ENCODE measurements around the gene ASB13. TPM values are rescaled to one million over a fixed set of nuclear protein-coding genes. Genes with fewer than 3 reads are reported as not detected.

Gene ASB13
- polyA plus RNA-seq, 1 of the 3 experiments (the other 2 are of a cell fraction): 9.2 TPM

GRCh38 chr10:5644930-5645329 is 21.5 kb downstream of the ASB13 start:
- Histone ChIP-seq H3K4me3 (ENCODE audit: low read depth in 2 of 2, low read length in 1 of 2) (no peak overlapping the region), H3K4me2 (no peak overlapping the region), H3K27ac (ENCODE audit: low read depth in 2 of 2, low read length in 1 of 2) (no peak overlapping the region), H3K27me3 (ENCODE audit: insufficient read depth) (no peaks in the 10 kb centered on the region), H3F3A (replicated peaks; ENCODE audit: insufficient read depth) (no peaks in the 10 kb centered on the region), H4K20me1 (ENCODE audit: insufficient read depth) (no peaks in the 10 kb centered on the region), H2AFZ (ENCODE audit: low read depth) (no peak overlapping the region), H3K9me2 (no peaks in the 10 kb centered on the region), H3K79me2 (ENCODE audit: insufficient read depth) (no peaks in the 10 kb centered on the region), H3K9me3 (no peaks in the 10 kb centered on the region), H3K36me3 (replicated peaks in 1 of 2; ENCODE audit: control insufficient read depth in 1 of 2, insufficient read depth in 2 of 2, low read length in 1 of 2) (peaks cover 0 to 33% of the 10 kb centered on the region in 2 experiments), H3K4me1 (ENCODE audit: control insufficient read depth in 1 of 2, insufficient read depth in 2 of 2, low read depth in 1 of 2, low read length in 1 of 2) (no peaks in the 10 kb centered on the region; a peak in 1 of 4 replicates), H3K9ac (no peak overlapping the region)
- no peak for TF ChIP-seq ELF1 (IDR thresholded peaks at IDR 0.05)
- TF ChIP-seq, protein P1, sequence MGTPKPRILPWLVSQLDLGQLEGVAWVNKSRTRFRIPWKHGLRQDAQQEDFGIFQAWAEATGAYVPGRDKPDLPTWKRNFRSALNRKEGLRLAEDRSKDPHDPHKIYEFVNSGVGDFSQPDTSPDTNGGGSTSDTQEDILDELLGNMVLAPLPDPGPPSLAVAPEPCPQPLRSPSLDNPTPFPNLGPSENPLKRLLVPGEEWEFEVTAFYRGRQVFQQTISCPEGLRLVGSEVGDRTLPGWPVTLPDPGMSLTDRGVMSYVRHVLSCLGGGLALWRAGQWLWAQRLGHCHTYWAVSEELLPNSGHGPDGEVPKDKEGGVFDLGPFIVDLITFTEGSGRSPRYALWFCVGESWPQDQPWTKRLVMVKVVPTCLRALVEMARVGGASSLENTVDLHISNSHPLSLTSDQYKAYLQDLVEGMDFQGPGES (IDR thresholded peaks at IDR 0.05; ENCODE audit: low read depth, low read length): no peak
- TF ChIP-seq TAF1 (IDR thresholded peaks at IDR 0.05; ENCODE audit: borderline replicate concordance, low read depth, low read length): no peak
- no peak for TF ChIP-seq EP300 (IDR thresholded peaks at IDR 0.05; ENCODE audit: borderline replicate concordance in 1 of 2, low read depth in 1 of 2, low read length in 1 of 2)
- TF ChIP-seq SMC3 (IDR thresholded peaks at IDR 0.05; ENCODE audit: low read depth, low read length): no peak
- TF ChIP-seq RCOR1 (IDR thresholded peaks at IDR 0.05; ENCODE audit: low read length): no peak
- TF ChIP-seq RAD21 (IDR thresholded peaks at IDR 0.05; ENCODE audit: low read length): no peak
- TF ChIP-seq JUND (IDR thresholded peaks at IDR 0.05): no peak
- no peak for TF ChIP-seq GATA2 (CRISPR knock-in tag; IDR thresholded peaks at IDR 0.05)
- no peak for TF ChIP-seq CHD2 (IDR thresholded peaks at IDR 0.05; ENCODE audit: low read length, partially characterized antibody)
- 98% methylated on average over 6 of the region's 6 CpGs for WGBS (ENCODE audit: low lambda C conversion rate)
- ChIA-PET POLR2A (no interaction called here), CTCF (interaction anchor here (0.6 to 5.0 kb wide), 3 partner anchors 22 to 90 kb away, joined by 3 to 17 read pairs (median 3); no protein-coding TSS in a partner anchor)
- DNase-seq: no peak

- no peak overlapping the region for H3K27ac ChIP-seq (ENCODE audit: low read depth in 2 of 2, low read length in 1 of 2)
- H3K9me3 ChIP-seq: no peaks in the 10 kb centered on the region
- no peak overlapping the region for H3K4me3 ChIP-seq (ENCODE audit: low read depth in 2 of 2, low read length in 1 of 2)
- no peak overlapping the region for H3K9ac ChIP-seq
- DNase-seq: no peak
- H4K20me1 ChIP-seq (ENCODE audit: insufficient read depth): no peaks in the 10 kb centered on the region
- H3K36me3 ChIP-seq (replicated peaks in 1 of 2; ENCODE audit: control insufficient read depth in 1 of 2, insufficient read depth in 2 of 2, low read length in 1 of 2): peaks cover 0 to 40% of the 10 kb centered on the region in 2 experiments
- H3F3A ChIP-seq (replicated peaks; ENCODE audit: insufficient read depth): no peaks in the 10 kb centered on the region
- no peak overlapping the region for H3K4me2 ChIP-seq
- CTCF ChIA-PET: interaction anchor here (1.0 to 5.0 kb wide), 5 partner anchors 8 to 794 kb away, joined by 3 to 17 read pairs (median 3); no protein-coding TSS in a partner anchor
- no peak for TF ChIP-seq FOXM1 (IDR thresholded peaks at IDR 0.05; ENCODE audit: low read depth)
- TF ChIP-seq CTCF (IDR thresholded peaks at IDR 0.05): no peak
- H3K27me3 ChIP-seq (ENCODE audit: insufficient read depth): no peaks in the 10 kb centered on the region
- H2AFZ ChIP-seq (ENCODE audit: low read depth): no peak overlapping the region
- H3K4me1 ChIP-seq (ENCODE audit: control insufficient read depth in 1 of 2, insufficient read depth in 2 of 2, low read depth in 1 of 2, low read length in 1 of 2): no peaks in the 10 kb centered on the region; a peak in 1 of 4 replicates
- WGBS (ENCODE audit: low lambda C conversion rate): 84% methylated on average over 8 of the region's 8 CpGs
- no peaks in the 10 kb centered on the region for H3K9me2 ChIP-seq
- POLR2A ChIA-PET: no interaction called here
- no peaks in the 10 kb centered on the region for H3K79me2 ChIP-seq (ENCODE audit: insufficient read depth)
Measured at GRCh38 chr10:5643346-5644067, 22.9 kb downstream of the ASB13 start.
